ENCODE data around the gene RHOB.
"Not testable (repeated sequence)": the region's sequence is repeated elsewhere in the genome, so short reads cannot be mapped to it uniquely, and the experiment has no call there.

The RHOB gene

GRCh38 chr2:20491739-20492531 is 45.1 kb downstream of the RHOB start:
- DNase-seq: no peak

DNA sequence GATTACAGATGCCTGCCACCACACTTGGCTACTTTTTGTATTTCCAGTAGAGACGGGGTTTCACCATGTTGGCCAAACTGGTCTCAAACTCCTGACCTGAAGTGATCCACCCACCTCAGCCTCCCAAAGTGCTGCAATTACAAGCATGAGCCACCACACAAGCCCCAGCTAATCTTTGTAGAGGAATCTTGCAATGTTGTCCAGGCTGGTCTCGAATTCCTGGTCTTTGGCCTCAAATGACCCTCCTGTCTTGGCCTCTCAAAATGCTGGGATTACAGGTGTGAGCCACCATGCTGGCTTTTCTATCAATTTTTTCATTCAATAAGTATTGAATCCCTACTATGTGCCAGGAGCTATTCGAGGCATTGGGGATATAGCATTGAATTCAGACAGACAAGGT is 46.2 kb downstream of the RHOB start:
- not testable (repeated sequence) for DNase-seq

DNA sequence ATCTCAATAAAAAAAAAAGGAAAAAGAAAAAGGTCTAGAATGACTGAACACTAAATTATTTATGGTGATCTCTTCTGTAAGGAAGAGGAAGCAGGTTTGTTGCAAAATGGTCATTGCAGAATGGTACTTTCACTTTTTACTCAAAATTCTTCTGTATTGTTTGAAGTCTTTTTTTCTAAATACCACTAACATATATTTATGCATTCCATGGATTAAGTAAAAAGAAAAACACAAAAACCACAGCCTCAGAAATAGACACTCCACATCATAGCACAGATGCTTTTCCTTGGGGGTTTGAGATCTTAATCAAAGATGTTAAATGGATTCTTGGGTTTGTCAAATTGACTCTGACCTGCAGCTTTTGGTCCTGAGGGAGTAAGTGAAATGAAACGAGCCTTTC is 47.4 kb downstream of the RHOB start:
- no peak for DNase-seq

DNA sequence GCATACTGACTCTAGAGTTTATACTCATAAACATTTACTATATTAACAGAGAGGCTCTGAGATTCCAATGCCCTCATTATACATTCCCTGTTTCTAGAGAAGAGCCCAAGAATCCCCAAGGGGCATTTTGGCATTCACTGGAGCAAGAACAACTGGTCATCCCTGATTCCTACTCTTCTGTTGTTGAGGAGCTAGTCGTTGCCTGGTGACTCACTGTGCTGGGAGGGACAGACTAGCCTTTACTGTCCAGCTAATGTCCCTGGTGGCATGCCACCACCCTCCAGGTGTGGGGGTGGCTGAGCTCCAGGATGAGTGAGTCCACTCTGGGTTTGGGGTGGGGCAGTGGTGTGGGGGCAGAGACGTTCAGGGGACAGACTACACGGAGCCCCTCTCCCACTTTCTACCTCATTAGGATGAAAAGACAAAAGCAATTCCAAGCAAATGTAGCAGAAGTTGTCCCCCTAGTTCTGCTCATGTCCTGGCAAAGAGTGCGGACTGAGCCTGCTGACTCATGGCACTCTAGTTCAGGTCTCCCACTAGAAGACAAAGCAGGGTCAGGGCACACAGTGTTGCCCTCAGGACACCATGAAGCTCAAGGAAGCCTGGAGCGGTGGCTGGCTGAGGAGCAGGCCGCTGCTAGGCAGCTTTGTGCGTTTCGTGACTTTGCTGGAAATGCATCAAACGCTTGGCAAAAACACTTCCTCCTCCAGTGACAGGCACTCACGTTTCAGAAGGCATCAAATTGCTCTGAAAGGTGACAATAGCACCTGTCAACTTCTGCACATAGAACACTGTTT is 49.4 kb downstream of the RHOB start:
- DNase-seq: no peak

DNA sequence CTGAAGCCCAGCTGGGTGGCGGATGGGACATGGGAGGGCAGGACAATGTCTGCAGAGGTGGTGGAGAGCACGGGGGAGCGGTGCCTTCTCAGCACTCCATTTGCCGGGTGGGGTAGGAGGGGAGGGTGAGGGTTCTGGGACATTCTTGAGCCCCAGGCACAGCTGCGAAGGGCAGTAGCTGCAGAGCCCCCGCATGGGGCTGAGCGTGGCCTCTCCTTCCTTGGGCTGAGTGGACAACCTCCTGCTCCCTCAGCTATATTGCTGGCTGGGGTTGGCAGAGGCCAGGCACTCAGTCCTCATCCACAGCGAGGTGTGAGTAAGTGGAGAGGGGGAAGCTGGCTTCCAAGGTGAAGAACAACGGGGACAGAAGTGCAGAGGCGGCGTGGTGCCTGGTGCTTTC is 50.1 kb downstream of the RHOB start:
- no peak for DNase-seq

Measured in right kidney (tissue), 1 donor.